Measurements from ENCODE around the gene NID1.
A peak's percentile ranks its signal among the peaks of the same experiment; 100 is the strongest.
"Not testable (repeated sequence)": the region's sequence is repeated elsewhere in the genome, so short reads cannot be mapped to it uniquely, and the experiment has no call there.

NID1 gene

GRCh38 chr1:235971020-235971419 lies 93.9 kb downstream of the NID1 start:
- DNase-seq, result no peak

DNA sequence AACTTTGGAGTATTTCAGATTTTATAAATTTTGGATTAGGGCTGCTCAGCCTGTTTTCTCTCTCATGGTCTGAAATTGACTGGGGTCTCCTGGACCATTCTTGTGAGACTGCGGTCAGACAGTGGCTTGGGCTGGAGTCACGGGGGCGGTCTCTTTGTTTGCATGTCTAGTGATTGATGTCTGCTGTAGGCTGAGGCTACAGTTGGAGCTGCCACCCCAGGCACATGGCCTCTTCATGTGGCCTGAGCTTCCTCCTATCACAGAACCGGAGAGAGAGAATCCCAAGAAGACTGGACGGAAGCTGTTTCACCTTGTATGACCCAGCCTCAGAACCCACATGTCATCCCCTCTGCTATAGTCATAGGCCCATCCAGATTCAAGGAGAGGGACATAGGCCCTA lies 96.1 kb downstream of the NID1 start:
- no peak for DNase-seq

DNA sequence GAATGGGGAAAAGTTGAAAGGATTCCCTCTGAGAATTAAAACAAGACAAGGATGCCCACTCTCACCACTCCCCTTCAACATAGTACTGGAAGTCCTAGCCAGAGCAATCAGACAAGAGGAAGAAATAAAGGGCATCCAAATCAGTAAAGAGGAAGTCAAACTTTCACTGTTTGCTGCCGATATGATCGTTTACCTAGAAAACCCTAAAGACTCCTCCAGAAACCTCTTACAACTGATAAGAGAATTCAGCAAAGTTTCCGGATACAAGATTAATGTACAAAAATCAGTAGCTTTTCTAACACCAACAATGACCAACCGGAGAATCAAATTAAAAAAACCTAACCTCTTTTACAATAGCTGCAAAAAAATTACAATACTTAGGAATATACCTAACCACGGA lies 98.8 kb downstream of the NID1 start:
- not testable (repeated sequence) for DNase-seq

DNA sequence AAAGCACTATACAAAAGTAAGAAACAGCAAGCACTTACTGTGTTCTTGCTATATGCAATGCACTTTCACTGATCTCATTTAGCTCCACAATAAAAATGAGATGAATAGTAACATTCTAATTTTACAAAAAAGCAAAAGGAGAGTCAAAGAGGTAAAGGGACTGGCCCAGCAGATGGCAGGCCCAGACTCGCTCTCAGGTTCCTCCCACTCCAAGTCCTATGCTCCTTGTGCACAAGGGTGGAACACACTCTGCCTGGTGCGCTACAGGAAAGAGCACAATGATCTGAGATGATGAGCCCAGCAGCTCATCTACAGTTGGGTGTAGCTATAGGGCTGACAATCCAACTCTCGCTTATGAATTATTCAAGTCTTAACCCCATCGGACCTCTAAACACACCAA lies 104.1 kb downstream of the NID1 start:
- DNase-seq, result no peak

DNA sequence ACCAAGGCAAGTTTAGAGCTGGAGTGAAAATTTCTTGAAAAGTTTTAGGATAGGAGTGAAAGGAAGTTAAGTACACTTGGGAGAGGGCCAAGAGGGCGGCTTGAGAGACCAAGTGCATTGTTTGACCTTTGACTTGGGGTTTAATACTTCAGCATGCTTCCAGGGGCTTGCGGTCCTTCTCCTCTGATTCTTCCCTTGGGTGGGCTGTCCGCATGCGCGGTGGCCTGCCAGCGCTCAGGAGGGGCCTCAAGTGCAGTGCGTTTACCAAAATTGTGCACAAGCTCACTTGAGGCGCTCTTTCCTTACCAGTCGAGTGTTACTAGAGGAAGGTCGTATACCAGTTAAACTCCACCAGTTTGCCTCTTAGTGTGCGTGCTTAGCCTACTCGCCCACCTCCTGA lies 106.9 kb downstream of the NID1 start:
- no peak for DNase-seq

DNA sequence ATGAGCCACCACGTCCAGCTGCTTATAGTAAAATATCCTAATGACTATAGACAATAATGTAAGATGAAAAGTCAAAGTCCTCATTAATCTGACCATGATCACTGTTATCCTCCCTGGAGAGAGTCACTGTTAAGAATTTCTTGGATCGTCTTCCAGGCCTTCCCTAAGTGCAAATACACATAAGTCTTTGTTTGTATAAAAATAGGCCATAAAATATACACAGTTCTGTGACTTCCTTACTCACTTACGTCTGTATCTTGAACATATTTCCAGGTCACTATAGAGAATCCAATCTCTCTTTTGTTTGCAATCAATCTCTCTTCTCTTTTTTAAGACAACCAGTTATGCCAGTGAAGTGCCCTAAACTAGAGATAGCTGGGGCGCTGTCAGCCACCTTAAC lies 109.1 kb downstream of the NID1 start:
- DNase-seq, result no peak

GRCh38 chr1:235954306-235955283 lies 110.3 kb downstream of the NID1 start:
- peak in 5 of 56 donors; percentile 7 to 24 (median 16) for DNase-seq

- DNase-seq, result no peak
Measured at GRCh38 chr1:235953801-235954200, 111.1 kb downstream of the NID1 start.

- DNase-seq, result no peak
Measured at GRCh38 chr1:235952950-235953615, 111.8 kb downstream of the NID1 start.

- no peak for DNase-seq
Measured at GRCh38 chr1:235951661-235952060, 113.2 kb downstream of the NID1 start.

- no peak for DNase-seq
Measured at GRCh38 chr1:235950318-235950717, 114.6 kb downstream of the NID1 start.

DNA sequence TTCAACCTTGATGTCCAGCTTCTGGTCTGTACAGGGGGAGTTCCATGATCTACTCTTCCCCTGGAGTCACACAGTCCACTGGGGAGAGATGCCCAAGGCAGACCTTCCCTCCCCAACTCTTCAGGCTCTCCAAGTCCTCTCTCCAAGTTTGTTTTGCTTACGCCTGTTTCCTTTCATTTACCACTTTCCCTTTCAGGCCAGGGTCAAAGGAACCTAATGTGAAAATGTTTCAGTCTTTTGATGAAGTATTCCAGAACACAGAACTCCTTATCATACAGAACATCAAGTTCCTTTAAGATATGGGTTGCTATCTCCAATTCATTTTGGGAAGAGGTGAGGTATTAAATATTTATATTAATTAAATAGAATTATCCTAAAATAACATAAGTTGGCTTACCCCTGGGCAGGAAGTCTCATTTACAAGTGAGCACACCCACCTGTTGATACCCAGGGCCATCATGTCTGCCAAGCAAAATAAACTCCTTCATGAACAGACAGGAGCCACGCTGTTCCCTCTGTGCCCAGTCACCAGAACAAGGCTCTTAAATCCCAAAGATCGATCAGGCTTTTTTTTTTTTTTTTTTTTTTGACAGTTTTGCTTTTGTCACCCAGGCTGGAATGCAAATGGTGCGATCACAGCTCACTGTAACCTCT lies 116.0 kb downstream of the NID1 start:
- DNase-seq, result no peak

GRCh38 chr1:235947989-235948388 lies 116.9 kb downstream of the NID1 start:
- DNase-seq, result no peak

DNA sequence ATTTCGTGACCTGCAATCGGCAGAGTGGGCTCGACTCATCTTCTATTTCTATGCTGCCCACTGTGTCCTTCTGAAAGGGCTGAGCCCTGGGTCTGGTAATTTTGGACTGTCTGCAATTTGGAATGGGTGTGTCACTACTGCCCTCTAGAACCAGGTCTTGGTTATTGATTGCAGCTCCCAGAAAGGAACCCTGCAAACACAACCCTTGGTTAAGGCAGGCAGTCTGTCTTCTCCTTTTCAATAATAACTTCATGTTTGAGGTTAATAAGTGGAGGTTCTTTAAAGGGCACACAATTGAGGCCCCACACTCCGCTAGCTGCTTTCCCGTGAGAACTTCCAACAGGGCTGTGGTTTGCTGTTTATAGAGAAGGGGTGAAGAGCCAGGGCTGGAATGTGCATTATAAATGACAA lies 118.3 kb downstream of the NID1 start:
- DNase-seq, result no peak

DNA sequence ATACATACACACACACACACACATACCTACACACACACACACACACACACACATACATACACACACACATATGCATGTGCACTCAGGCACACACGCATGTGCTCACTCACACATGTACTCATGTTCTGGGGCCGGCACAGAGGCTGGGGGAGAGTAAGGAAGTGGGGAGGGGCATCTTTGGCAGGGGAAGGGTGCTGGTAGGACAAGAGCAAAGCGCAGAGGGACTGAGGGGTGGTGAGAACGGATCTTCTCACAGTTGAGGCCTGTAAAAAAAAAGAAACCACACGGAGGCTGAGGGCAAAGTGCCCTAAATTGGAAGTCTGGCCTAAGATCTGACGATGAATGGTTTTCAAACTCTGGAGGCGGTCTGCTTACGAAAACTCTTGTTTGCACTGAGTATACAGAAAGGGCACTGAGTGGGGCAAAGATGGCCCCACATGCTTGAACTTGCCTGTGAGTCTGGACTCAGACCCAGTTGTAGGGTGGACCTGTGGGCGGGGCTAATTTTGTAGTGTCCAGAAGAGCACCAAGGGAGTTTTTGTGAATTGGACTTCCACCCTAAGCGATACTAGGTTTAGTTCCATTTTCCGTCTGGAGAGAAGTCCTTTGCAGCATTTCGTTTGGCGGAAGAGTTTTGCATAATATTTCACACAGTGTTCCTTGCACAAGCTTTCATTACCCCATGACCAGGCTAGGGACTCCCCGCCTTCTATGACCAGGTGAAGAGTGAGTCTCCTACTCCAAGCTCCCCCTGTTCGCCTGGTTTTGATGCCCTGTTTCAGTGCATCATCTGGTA lies 118.9 kb downstream of the NID1 start:
- DNase-seq, result no peak

DNA sequence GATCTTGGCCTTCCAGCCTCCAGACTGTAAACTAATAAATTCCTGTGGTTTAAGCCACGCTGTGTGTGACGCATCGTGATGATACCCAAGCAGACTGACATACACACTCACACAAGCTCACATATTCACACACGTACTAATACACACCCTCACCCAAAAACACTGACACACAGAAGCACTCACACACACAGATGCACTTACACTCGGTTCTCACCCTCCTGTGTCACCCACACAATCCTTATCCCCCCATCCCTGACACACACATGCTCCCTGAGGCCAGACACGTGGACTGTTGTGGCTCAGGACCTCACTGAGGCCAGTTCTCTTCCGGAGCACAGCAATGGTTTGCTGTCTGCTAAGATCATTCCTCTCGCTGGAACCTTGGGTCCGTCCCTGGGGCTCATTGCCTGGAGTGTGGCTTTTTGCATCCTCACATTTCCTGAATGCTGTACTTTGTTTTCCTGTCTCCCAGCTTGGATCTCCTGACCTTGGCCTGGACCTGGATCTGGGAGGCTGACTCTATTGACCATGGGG lies 121.2 kb downstream of the NID1 start:
- no peak for DNase-seq

- DNase-seq, result no peak
Measured at GRCh38 chr1:235942979-235943575, 121.8 kb downstream of the NID1 start.

- DNase-seq, result peak in 1 of 56 donors; percentile 13
Measured at GRCh38 chr1:235942625-235942934, 122.3 kb downstream of the NID1 start.

DNA sequence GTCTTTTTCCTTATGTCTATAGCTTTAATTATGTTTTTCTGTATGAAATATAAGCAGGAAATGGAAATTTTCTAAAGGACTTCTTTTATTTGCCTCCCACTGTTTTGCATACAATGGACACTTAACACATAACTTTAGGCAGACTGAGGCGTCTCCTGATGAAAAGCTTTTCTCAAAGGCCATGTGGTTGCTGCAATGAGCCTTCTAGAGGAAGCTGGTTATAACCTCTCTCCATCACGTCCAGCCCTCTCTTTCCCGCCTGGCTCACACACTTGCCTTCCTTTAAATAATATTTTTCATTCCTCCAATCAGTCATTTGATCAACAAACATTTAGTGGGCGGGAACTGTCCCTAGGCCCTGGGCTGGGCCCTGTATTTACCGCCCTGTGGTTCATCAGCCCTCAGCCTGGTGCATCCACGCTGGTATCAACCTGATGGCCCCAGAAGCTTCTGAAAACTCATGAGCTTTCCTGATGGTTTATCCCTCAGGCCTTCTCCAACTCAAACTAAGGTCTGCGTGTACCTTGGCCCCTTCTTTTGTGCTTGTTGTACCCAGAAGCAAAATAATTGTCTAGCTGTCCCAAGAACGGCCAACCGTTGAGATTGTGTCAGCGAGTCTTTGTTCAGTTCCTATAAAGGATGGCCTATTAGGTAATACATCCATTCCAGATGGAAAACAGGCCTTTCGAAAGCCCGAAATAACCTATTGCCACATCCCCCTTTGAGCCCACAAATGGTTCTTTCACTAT lies 122.8 kb downstream of the NID1 start:
- no peak for DNase-seq

GRCh38 chr1:235940285-235940684 lies 124.6 kb downstream of the NID1 start:
- no peak for DNase-seq
